Sigmoid colon (tissue), 4 donors: ENCODE results near the gene OR13A1.

Experiments used
- EP300 ChIP-seq, 4 donors: sonication (generic); formaldehyde crosslinking; IDR thresholded peaks; one replicate each; pipeline ENCODE4 v1.6.1; 2017; ENCODE audit warnings: antibody characterized with exemption in 4 of 4
- TF ChIP-seq, protein P1 (sequence below), 4 experiments: fragments of 450-650 bp in 3 of 4; fragments of 200-600 bp in 1 of 4; IDR thresholded peaks; one replicate each; pipeline ENCODE4 v1.5.1; 2016 to 2019; ENCODE audit warnings: antibody characterized with exemption in 4 of 4, mild to moderate bottlenecking in 3 of 4, moderate library complexity in 2 of 4

DNA sequence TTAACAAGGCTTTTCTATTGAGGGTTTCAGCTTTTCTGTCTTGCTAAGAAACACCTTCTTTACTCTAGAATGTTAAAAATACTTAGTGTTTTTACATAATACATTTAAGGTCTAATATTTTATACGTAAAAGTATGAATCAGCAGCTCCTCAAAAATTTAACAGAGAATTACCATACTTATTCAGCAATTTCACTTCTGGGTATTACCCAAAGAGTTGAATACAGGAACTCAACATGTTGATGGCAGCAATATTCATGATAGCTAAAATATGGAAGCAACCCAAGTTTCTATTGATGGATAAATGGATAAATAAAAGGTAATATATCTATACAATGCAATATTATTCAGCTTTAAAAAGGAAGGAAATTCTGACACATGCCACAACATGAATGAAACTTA lies 9.7 kb upstream of the OR13A1 start:
- TF ChIP-seq, protein P1, sequence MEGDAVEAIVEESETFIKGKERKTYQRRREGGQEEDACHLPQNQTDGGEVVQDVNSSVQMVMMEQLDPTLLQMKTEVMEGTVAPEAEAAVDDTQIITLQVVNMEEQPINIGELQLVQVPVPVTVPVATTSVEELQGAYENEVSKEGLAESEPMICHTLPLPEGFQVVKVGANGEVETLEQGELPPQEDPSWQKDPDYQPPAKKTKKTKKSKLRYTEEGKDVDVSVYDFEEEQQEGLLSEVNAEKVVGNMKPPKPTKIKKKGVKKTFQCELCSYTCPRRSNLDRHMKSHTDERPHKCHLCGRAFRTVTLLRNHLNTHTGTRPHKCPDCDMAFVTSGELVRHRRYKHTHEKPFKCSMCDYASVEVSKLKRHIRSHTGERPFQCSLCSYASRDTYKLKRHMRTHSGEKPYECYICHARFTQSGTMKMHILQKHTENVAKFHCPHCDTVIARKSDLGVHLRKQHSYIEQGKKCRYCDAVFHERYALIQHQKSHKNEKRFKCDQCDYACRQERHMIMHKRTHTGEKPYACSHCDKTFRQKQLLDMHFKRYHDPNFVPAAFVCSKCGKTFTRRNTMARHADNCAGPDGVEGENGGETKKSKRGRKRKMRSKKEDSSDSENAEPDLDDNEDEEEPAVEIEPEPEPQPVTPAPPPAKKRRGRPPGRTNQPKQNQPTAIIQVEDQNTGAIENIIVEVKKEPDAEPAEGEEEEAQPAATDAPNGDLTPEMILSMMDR (IDR thresholded peaks at IDR 0.05): no peak
- TF ChIP-seq EP300 (IDR thresholded peaks at IDR 0.05): no peak
